Stimulated activated CD4-positive, alpha-beta T cell treated with anti-CD3 and anti-CD28 coated beads, Interleukin-15, amount 100 ng/mL, for 24 hours (primary cell): ENCODE data around the gene FMO3.

Experiments
- DNase-seq: peaks from one replicate; pipeline ENCODE4 v3.0.0-alpha.2; 2020

FMO3 gene

DNA sequence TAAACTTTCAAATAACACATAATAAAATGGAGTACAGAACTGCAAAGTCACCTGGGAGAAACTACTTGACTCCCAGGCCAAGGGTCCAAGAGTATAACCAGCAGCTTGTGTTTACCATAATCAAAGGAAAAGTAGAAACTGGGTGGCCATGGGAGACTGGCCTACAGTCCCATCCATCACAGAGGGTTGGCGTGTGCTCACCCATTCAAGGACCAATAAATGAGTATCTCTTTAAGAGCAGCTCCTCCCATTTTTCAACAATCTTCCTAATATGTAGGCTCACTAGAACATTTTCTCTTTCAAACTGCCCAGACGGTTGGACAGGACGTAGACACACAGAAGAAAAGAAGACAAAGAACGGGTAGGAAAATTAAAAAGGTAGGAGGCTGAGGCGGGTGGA, at the start of gene FMO3:
TSS of gene FMO3 (plus strand) at position 302 of the 400 bp plus-strand sequence. CDS start 1,754 bp downstream, outside the sequence.
- DNase-seq = no peak

DNA sequence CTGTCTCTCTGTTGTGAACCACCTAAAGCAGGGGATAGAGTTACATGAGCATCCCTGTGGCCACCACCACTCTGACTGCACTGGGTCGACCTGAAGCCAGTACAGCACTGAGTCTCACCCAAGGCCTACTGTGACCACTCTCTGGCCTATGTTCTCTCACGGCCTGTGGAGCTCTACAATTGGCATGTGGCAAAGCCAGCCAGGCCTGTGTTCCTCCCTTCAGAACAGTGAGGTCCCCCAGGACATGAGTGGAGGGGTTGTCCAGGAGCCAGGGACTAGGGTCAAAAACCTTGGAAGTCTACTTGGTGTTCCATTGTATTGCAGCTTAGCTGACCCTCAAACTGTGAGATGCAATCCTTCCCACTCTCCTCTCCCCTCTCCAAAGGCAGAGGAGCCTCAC, 42.7 kb upstream of the FMO3 start:
- DNase-seq = no peak

DNA sequence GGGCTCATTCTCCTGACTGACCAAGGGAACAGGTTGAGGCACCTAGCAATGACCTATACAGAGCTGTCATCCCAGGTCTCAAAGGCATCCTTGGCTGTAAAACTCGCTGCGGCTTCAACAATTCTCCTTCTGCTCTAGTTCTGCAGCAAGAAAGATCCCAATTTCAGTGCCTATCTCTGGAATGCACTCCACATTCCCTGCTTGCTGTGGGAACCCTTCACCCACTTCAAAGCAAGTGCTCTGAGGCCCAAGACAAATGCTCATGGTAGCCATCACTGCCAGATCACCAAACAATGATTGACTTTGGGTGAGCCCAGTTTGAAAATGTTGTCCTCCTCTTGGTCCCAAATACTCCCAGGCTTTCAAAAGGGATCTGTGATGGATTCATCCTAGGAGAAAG, 37.7 kb upstream of the FMO3 start:
- DNase-seq = no peak

DNA sequence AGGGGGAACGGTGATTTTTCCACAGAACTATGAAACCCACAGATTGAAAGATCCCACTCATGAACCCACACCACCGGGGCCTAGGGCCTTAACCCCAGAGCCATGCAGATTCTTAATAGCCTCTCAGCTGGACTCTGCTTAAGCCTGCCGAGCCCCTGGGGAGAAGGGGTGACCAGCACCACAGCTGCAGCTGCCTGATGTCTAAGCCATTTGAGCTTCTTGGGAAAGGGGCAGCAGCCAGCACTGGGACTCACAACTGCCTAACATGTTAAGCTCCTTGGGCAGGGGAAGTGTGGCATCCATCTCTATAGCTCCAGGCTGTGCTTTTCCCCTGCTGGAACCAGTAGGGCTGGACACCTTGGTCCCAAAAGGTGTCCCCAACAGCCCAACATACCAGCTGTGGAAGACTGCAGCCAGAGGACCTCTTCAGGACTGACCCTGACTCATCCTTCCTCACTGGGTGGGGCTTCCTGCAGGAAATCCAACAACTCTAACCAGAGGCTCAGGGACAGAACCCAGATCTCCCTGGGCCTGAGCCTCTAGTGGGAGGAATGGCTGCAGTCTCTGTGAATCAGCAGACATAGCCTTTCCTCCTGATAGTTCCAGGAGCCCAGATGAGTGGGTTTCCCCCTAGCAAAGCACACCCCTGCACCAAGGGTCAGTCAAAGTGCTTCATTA, 34.6 kb upstream of the FMO3 start:
- no peak for DNase-seq

DNA sequence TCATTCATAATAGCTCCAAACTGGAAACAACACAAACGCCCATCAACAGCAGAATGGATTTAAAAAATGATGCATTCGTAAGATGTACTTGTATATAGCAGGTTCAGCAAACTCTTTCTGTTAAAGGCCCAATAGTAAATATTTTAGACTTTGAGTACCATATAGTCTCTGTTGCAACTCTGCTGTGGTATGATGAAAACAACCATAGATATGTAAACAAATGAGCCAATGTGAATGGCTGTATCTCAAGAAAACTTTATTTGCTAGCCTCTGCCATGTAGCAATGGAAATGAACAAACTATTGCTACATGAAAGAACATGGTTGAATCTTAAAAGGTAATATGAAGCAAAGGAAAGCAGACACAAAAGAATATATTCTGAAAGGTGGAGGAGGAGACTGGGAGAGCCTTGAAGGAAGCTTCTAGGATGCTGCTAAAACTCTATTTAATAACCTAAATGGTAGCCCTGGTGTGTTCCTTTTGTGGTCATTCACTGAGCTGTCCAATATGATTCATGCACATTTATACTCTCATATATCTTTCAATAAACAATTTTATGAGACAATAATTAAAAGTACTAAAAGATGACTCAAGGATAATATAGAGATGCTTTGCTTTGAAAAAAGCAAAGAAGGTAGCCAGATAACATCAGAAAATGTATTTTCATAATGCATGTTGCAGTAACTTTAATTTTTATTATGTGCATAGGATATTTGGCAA, 29.1 kb upstream of the FMO3 start:
- no peak for DNase-seq

DNA sequence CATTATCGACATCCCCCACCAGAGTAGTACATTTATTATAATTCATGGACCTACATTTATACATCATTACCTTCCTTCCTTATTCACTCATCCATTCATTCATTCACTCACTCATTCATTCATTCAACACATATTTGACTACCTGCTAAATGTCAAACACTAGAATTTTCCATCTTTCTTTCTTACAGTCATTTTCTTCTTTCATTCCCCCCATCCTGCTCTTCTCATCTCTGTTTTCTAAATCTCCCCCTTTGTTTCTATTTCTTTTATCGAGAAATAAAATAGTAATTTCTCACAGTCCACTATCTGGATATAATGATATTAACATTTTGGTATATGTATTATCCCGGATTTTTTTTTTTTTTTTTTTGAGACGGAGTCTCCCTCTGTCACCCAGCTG, 27.8 kb upstream of the FMO3 start:
- DNase-seq = no peak

DNA sequence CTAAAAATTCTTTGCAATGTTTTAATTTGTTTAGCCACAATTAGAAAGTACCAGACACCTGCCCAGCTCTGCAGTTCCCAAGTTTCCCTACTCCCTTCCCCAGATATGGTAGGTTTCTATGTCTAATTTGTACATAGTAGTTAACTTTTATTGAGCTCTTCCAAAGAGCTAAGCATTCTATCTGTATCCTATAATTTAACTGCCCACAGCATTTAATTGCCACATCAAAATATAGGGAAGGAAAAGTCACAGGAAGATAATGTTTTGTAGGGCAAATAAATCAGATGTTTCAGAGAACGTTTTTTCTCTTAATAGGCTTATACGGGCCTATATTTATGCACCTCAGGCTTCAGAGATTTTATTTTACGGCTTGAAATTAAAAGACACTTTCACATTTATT, 15.7 kb upstream of the FMO3 start:
- DNase-seq = no peak

DNA sequence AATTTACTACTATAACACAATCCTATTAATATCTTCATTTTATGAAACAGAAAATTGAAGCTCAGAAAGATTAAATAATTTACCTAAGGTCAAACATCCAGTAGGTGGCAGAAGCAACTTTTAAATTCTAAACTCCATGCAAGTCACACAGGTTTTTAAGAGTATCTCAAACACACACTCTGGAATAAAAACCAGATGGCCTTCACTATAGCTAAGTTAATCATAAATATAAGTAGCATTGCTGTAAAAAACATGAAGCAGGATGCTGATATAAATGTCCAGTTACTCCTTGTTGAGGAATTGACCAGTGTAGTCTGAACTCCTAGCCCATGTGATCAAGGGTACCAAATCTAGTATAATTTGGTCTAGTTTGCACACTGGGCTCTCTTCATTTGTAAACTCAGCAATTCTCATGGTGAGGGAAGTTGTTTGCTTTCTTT, 9.4 kb upstream of the FMO3 start:
- DNase-seq = no peak

DNA sequence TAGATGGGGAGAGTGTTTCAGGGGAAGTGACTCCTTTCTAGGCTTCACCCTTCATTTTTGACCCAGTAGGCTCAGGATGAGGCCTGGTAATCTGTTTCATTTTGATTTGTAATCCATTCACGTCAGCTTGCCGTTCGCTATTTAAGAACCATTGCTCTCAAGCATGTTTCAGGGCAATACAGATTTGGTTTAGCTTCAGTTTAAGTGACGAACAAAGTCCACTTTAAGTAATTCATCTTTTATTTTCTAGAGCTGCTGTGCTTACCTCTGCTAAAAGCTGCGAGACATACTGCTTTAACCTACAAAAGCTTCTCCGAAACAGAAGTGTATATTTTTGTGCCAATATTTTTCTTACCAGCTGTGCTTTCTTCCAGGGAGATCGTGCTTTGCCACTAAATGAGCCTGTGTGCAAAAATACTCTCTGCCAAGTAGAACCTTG, 8.9 kb upstream of the FMO3 start:
- no peak for DNase-seq

DNA sequence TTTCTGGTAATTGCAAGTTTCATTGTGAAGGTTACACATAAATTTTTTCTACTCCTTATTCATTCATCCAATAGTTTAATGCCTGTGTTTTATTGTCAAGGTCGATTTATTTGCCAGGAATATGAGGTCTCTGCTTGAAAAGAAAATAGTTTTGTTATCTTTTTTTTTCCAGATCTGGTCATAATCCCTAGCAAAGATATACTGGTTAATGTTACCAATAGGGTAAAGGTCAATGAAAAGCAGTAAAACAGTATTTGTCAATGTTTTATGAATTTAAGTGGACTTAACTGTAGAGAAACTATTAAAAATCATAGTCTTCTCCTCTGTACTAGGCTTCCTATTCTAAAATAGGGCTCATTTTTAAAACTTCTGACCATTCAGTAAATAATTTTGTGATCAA, 8.1 kb upstream of the FMO3 start:
- DNase-seq = no peak

DNA sequence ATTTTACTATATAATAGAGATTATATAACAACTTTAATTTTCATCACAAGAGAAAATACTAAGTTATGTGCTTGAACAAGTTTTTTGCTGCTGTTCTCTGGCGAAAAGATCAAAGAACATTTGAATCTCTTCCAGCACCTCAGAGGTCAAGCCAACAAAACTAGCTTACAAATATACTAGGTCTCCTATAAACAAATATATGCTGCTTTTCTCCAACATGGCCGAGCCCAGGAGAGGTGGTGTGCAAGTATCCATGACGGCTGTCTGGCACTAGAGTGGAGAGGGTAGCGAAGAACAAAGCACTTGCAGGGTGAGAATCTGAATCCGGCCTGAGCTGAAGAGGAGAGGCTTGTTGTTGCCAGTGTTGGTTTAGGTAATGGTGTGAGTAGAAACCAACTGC, 7.5 kb upstream of the FMO3 start:
- no peak for DNase-seq

DNA sequence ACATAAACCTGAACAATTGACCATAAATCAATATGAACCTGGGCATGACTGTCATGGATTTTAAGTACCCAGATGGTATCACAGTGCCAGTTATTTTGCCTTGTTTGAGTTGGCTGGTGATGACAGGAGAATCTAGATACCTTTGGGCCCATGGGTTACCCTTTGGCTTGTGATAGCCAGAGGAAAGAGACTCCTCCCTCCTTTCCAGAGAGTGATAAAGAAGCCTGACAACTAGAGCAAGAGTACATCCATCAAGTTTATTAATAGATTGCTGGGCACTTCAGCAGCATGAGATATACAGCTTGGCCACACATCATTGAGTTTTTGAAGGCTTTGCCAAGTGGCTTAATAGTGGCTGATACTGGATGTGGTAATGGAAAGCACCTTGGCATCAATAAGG, 6.6 kb upstream of the FMO3 start:
- no peak for DNase-seq

DNA sequence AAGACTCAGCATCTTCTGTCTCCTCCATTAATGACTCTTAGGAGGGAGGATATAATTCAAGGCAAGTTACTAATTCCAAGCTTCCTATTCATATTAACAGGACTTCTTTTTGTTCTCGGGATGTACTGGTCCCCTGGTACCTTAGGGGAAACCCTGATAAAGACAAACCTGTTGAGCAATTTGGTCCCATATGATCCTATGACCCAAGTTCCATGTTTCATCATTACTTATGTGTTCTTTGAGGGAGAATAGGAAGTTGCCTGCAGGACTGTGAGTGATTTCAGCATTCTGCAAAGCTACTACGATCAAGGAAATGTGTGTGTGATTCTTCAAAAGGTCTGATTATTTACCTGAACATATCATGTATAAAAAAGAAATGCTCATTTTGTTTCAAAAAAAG, 5.8 kb upstream of the FMO3 start:
- no peak for DNase-seq

DNA sequence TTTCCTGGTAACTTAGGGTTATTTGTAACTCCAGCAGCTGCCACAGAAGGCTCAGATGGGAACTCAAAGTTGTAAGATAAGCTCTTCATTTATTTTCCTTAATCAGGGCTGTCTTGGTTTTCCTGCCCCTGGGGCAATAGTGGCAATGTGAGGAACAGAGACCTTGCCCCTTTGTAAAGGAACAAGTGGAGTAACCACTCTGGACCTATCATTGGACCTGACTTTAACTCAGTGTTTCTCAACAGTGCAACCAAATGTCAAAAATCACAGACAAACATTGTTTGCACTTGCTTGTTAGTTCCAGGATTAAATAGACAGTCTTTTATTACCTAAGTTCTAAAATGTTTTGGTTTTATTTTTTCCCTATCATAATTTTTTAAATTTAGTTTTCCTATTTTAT, 2.8 kb upstream of the FMO3 start:
- no peak for DNase-seq

DNA sequence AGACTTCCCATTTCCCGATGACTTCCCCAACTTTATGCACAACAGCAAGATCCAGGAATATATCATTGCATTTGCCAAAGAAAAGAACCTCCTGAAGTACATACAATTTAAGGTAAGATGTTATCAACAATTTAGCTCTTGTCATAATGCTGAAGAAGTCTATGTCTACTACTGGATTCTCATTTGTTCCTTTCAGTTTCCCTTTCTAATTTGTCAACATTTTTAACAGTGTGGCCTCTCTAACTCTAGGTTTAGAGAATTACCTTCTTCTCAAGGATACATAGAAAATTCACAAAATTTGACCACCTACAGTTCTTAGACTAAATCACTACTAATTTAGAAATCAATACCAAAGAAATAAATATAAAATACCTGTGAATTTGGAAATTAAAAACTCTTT, 13.2 kb downstream of the FMO3 start:
- DNase-seq = no peak

DNA sequence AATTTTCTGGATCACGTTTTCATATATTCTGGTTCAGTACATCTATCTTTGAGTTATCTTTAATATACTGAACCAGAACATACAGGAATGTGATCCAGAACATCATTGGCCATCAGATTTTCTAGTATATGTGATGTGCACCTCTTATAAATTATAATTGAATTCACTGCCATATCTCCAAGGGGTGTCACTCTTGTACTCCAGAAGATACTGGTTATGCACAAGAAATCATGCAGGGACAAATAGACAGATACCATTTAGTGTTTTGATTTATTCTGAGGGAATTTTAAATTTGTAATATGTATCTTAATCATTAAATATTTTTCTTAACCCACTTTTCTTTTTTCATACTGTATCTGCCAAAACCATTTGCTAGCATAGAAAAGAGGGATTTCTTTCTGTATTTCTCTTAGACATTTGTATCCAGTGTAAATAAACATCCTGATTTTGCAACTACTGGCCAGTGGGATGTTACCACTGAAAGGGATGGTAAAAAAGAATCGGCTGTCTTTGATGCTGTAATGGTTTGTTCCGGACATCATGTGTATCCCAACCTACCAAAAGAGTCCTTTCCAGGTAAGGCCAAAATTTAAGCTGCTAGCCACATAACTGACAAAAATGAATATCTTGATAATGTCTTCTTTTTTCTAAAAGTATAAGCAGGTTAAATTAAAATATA, 16.7 kb downstream of the FMO3 start:
- no peak for DNase-seq

DNA sequence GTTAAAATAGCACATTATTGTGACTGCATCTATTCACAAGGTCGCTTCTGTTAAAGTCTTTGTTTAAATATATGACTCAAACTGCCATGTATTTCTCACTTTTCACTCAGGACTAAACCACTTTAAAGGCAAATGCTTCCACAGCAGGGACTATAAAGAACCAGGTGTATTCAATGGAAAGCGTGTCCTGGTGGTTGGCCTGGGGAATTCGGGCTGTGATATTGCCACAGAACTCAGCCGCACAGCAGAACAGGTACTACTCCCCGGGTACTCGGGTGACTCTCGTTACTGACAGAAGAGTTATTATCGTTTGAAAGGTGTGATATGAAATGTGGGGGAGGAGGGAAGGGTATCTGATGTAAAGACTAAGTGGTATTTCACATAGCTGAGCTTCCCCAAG, 17.3 kb downstream of the FMO3 start:
- DNase-seq = no peak

DNA sequence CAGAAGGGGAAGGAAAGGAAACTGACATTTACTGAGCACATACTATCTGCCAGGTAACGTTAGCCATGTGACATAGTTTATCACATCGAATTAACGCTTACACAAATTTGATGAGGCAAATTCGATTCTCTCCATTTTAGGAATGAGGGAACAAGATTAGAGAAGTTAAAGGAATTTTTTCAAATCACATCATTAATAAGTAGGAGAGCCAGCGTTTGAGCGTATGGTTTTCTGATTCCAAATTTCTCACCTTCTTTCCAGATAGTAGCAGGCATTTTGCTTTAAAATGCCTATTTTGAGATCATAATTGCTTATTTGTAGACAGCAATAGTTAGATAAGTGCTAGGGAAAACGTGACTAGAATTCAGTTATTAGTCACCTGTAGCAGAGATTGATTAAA, 19.3 kb downstream of the FMO3 start:
- no peak for DNase-seq

DNA sequence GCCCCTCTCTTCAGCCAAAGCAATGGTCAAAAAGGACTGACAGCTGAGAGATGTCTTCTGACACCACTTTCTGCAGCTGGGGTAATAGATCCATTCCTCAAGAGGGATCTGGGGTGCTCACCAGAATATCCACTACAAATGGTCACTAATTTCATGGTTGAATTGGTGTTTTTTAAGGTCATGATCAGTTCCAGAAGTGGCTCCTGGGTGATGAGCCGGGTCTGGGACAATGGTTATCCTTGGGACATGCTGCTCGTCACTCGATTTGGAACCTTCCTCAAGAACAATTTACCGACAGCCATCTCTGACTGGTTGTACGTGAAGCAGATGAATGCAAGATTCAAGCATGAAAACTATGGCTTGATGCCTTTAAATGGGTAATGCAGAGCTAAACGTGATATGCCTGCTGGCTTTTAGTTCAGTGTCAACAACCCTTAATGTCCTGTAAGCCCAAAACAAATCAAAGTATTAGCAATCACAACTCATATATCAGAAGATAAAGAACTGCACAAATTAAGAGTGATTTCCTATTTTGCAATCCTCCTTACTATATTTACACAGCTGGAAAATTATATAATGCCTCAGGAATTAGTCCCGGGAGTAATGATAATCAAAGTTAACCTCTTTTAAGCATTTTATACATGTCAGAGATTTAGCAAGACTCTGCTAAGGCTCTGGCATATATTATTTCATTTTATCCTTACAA, 20.1 kb downstream of the FMO3 start:
- no peak for DNase-seq

DNA sequence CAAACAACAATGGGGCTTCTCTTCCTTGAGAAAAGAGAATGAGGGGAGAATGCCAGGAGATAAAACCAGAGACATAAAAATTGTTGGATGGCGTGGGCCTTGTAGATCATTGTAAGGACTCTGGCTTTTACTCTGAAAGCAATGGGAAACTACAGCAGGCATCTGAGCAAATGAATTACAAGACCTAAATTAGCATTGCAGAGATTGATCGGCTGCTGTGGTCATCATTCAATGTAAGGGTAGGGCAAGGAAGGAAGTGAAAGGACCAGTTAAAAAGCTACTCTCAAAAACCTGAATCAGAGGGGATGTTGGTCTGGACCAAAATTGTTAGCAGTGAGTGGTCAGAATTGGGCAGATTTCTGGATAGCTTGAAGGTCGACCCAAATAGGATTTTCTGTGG, 21.4 kb downstream of the FMO3 start:
- DNase-seq = no peak

DNA sequence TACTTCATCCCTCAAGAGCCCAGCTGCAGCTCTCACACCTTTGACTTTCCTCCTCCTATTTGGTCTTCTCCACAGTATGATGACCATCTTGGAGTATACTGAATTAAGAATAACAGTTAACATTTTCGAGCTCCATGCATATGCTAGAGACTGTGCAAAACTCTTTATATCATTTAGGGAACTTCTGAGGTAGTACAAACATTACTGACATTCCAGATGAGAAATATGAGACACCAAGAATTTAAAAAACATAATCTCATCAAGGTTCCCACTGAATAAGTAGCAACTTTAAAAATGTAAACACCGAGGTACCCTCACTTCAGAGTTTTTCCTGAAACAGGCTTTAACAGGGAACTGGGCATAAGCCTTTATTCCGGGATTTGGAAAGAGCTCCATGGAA, 22.7 kb downstream of the FMO3 start:
- DNase-seq = no peak

DNA sequence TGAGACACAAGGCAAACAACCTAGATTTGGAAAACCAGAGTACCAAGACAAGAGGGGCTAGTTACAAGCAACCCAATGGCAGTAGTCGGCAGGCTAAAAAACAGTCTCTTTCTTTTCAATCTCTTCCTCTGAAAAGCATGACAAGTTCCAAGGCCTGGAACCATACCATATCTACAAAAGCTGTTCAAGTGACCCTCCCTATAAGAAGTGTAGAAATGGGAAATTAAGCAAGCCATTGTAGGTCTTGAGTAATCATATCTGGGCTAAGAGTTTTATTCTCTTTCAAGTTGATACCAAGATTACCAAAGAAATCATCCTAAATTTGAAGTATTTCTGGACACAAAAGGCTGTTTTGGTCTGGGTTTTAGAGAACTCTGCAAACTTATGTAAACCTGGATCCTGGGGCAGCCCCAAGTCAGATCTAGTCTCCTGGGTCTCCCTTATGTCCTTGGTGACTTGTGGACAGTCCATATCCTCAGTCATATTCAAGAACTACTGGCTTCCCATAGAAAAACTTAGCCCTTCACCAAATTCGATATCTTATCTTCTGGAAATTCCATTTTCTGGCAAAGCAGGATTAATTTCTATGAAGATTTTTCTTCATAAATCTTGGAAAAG, 24.7 kb downstream of the FMO3 start:
- no peak for DNase-seq

DNA sequence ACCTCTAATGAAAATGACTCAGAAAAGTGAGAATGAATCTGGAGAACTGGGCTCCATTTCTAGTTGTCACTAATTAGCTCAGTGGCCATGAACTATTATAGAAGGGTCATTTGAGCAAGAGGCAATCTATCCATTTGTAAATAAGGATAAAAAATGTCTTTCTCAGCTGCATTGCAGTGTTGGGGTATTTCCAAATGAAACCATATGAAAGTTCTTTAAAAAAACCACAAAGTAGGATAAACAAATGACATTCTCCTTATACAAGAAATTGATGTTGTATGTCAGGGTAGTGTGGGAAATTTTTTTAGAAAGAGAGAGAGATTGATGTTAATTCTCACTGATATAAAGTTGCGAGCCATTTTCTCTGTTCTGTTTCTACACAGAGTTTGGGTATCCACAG, 26.0 kb downstream of the FMO3 start:
- no peak for DNase-seq
